H1 (cell line): ENCODE data around the gene FRS2.

Experiments used
- CTCF ChIP-seq, 3 experiments: IDR thresholded peaks; 1 replicate in 2 of 3; 2 replicates in 1 of 3; pipeline versions ENCODE4 v1.5.1 to v1.6.1; 2011; ENCODE audit warnings: low read length in 3 of 3, mild to moderate bottlenecking in 3 of 3, inconsistent platforms in 2 of 3, low read depth in 1 of 3, moderate library complexity in 1 of 3; ENCODE audit not compliant: insufficient read depth in 1 of 3; ENCODE audit errors: control extremely low read depth in 1 of 3
- JUND ChIP-seq: IDR thresholded peaks from 2 replicates; pipeline ENCODE4 v1.6.1; 2011; ENCODE audit warnings: mild to moderate bottlenecking, improper control_type of control experiment, low read length
- RFX5 ChIP-seq: IDR thresholded peaks from 2 replicates; pipeline ENCODE4 v1.6.1; 2011; ENCODE audit warnings: low read depth, low read length, improper control_type of control experiment, borderline replicate concordance
- SIX5 ChIP-seq: IDR thresholded peaks from 2 replicates; pipeline ENCODE4 v1.6.1; 2011; ENCODE audit warnings: mild to moderate bottlenecking, low read depth, low read length
- ZNF274 ChIP-seq: IDR thresholded peaks from 2 replicates; pipeline ENCODE4 v1.7.0; 2012; ENCODE audit warnings: low read length, borderline replicate concordance; ENCODE audit errors: extremely low read depth

GRCh38 chr12:69578283-69578682, 108.1 kb downstream of the FRS2 start:
- TF ChIP-seq JUND (no peak), CTCF (IDR thresholded peaks at IDR 0.05; ENCODE audit: control extremely low read depth in 1 of 3, insufficient read depth in 1 of 3, low read depth in 1 of 3, low read length in 3 of 3) (no peak), RFX5 (no peak), ZNF274 (no peak), SIX5 (no peak)
